NCI-H510A treated with DMSO at 0.1 percent for 48 hours (cell line): ENCODE data around the gene ATP13A1.
"Not testable (repeated sequence)": the region's sequence is repeated elsewhere in the genome, so short reads cannot be mapped to it uniquely, and the experiment has no call there.

Source experiments
- DNase-seq: peaks from one replicate; lab custom pipeline; 2025; lab: John Stamatoyannopoulos, UW

The ATP13A1 gene

GRCh38 chr19:19619181-19619848, 44.2 kb downstream of the ATP13A1 start:
- DNase-seq = no peak

GRCh38 chr19:19618219-19619051, 45.0 kb downstream of the ATP13A1 start, which contains the start of gene PBX4:
Gene PBX4, minus strand, starts transcription at chr19:19618687. Its CDS starts 58 bp downstream, at chr19:19618629.
- peak; percentile 97 for DNase-seq

- no peak for DNase-seq
Measured at GRCh38 chr19:19615086-19615485, 48.4 kb downstream of the ATP13A1 start.

DNA sequence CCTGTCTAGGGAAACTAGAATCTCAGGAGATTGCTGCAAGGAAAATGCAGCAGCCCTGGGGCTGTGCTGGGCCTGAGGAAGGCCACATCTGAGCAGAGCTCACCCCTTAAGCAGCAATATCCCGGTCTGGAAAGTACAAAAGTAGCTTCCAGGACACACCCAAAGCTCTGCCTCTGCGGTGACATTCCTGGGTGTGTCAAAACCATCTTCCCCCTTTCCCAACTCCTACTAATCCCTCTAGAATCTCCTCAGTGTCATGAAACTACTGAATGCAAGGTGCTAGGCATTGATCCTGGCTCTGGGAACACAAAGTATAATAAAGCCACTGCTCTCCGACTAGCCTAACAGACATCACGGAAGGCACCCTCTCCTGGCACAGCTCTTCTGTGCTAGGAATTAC, 50.0 kb downstream of the ATP13A1 start:
- DNase-seq = no peak

DNA sequence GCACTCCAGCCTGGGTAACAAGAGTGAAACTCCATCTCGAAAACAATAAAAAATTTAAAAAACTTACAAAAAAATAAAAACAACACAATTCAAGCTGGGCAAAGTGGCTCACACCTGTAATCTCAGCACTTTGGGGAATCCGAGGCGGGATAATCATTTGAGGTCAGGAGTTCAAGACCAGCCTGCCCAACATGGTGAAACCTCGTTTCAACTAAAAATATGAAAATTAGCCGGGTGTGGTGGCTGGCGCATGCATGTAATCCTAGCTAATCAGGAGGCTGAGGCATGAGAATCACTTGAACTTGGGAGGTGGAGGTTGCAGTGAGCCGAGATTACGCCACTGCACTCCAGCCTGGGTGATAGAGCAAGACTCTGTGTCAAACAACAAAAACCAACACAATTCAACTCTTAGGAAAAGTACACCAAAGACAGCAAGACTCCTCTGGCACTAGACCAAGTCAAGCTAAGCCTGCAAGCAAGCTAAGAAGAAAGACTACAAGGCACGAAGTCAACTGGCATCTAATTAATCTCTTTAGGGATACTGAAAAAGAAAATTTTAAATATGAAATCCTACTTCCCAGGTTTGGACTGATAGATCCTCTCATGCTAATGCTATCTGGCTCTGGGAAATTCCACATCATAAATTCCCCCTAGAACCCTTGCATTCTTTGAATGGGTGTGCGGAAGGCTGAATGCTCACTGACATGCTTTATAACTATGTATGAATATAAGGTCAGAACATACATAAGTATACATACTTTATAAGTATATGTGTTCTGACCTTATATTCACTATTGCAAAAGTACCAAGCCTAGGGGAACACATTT, 52.9 kb downstream of the ATP13A1 start:
- DNase-seq = no peak

GRCh38 chr19:19606686-19607085, 56.8 kb downstream of the ATP13A1 start:
- DNase-seq = not testable (repeated sequence)

GRCh38 chr19:19606021-19606420, 57.5 kb downstream of the ATP13A1 start:
- DNase-seq = no peak

- no peak for DNase-seq
Measured at GRCh38 chr19:19602713-19603324, 60.7 kb downstream of the ATP13A1 start.

GRCh38 chr19:19602136-19602712, 61.3 kb downstream of the ATP13A1 start:
- DNase-seq = no peak

DNA sequence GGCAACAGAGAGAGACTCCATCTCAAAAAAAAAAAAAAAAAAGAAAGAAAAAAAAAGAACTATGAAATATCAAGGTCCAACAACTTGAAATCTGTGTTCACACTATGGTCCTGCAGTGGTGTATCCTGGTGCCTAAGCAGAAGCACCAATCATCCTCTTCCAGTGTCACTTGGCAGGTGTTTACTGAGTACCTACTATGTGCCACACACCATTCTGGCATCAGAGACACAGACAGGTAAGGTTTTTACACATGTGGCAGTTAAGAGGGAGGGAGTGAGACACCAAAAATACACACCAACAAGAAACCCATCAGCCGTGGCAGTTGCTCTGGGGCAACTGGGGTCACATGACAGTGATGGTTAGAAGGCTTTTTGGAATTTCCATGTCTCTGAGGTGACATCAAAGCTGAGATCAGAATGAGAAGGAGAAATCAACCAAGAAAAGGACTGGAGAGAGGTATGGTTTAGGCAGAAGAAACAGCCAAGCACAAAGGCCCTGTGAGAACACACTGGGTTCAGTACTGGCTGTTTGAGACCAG, 62.6 kb downstream of the ATP13A1 start:
- no peak for DNase-seq

GRCh38 chr19:19598728-19599451, 64.6 kb downstream of the ATP13A1 start:
- not testable (repeated sequence) for DNase-seq

DNA sequence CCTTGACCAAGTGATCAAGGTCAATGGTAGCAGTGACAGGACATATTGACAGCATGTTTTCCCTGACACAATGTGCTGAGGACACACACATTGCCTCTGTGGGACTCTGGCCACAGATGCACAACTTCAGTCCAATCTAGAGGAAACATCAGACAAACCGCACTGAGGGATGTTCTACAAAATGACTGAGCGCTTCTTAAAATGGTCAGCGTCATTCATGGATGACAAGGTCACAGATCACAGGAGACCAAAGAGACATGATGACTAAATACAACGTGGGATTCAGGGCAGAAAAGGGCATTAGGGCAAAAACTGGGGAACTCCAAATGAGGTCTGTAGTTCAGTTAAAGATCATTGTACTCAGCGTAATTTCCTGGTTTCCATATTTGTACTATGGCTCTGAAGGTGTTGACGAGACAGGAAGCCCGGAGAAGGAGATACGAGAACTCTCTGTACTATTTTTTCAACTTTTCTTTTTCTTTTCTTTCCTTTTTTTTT, 65.6 kb downstream of the ATP13A1 start:
- no peak for DNase-seq
